Midbrain (tissue), 1 donor: ENCODE data around the gene TBX1.
A peak's percentile ranks its signal among the peaks of the same experiment; 100 is the strongest.
"Not testable (repeated sequence)": the region's sequence is repeated elsewhere in the genome, so short reads cannot be mapped to it uniquely, and the experiment has no call there.

ENCODE experiments used
- DNase-seq: peaks from one replicate; lab custom pipeline; 2025; lab: John Stamatoyannopoulos, UW

The TBX1 gene

DNA sequence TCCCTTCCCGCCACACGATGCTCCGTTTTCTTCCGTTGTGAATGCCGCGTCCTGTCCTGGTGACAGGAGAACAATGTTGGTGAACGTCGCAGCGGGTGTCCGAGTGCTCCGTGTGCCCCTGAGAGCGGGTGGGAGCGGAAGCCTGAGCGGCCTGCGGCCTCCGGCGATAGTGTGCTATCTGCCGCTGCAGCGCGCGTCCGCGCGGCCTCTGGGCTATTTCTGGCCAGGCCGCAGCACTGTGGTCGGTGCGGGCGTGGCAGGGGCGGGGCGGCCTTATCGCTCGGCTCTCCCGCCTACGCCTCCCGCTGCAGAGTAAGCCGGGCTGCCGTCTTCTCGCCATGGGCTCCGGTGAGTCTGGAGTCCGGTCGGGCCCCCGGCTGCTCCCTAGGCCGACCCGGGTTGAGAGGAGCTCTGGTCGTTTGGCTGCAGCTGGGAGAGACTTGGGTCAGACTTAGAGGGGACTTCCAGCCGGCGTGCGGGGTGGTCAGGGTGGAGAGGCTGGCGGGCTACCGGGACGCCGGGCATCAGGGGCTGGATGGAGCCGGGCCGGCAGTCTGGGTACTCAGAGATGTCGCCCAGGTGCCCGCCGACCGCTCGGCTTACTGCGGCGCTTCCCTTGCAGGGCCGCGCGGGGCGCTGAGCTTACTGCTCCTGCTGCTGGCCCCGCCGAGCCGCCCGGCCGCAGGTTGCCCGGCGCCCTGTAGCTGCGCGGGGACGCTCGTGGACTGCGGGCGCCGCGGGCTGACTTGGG lies 37.2 kb upstream of the TBX1 start, which contains the start of gene GP1BB:
TSS of gene GP1BB (plus strand) at position 308 of the 751 bp plus-strand sequence. CDS start at position 339, 31 bp downstream.
- no peak for DNase-seq

DNA sequence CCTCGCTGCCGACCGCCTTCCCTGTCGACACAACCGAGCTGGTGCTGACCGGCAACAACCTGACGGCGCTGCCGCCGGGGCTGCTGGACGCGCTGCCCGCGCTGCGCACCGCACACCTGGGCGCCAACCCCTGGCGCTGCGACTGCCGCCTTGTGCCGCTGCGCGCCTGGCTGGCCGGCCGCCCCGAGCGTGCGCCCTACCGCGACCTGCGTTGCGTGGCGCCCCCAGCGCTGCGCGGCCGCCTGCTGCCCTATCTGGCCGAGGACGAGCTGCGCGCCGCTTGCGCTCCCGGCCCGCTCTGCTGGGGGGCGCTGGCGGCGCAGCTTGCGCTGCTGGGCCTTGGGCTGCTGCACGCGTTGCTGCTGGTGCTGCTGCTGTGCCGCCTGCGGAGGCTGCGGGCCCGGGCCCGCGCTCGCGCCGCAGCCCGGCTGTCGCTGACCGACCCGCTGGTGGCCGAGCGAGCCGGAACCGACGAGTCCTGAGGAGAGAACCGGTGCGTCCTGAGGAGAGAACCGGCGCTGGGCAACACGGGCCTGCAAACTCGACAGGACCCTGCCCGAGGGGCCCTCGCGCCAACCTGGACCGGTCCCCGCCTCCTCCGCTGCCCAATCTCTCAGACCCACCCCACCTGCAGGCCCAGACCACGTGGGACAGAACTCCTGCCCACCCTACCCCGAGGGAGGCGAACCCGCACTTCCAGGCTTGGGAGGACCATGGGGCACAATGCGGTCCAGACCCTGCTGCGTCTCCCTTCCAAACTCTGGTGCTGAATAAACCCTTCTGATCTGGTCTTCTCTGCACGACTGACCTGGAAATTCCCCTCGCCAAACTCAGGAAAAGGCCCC lies 36.4 kb upstream of the TBX1 start:
- no peak for DNase-seq

DNA sequence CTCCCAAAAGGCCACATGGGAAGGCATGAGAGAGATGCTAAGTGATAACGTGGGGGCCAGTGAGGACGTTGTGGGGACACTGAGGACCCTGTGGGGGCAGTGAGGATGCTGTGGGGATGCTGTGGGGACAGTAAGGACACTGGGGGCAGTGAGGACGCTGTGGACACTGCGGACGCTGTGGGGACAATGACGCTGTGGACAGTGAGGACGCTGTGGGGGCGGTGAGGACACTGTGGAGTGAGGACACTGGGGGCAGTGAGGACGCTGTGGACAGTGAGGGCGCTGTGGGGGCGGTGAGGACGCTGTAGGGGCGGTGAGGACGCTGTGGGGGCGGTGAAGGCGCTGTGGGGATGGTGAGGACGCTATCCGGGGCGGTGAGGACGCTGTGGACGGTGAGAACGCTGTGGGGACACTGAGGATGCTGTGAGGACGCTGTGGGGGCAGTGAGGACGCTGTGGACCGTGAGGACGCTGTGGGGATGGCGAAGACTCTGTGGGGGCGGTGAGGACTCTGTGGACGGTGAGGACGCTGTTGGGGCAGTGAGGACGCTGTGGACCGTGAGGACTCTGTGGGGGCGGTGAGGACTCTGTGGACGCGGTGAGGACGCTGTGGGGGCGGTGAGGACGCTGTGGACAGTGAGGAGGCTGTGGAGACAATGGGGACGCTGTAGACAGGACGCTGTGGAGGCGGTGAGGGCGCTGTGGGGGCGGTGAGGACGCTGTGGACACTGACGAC lies 35.5 kb upstream of the TBX1 start:
- DNase-seq = no peak

DNA sequence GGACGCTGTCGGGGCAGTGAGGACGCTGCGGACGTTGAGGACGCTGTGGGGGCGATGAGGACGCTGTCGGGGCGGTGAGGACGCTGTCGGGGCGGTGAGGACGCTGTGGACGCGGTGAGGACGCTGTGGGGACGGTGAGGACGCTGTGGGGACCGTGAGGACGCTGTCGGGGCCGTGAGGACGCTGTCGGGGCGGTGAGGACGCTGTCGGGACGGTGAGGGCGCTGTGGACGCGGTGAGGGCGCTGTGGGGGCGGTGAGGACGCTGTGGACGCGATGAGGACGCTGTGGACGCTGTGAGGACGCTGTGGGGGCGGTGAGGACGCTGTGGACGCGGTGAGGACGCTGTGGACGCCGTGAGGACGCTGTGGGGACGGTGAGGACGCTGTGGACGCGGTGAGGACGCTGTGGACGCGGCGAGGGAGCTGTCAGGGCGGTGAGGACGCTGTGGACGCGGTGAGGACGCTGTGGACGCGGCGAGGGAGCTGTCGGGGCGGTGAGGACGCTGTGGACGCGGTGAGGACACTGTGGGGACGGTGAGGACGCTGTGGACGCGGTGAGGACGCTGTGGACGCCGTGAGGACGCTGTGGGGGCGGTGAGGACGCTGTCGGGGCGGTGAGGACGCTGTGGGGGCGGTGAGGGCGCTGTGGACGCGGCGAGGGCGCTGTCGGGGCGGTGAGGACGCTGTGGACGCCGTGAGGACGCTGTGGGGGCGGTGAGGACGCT lies 34.4 kb upstream of the TBX1 start:
- not testable (repeated sequence) for DNase-seq

DNA sequence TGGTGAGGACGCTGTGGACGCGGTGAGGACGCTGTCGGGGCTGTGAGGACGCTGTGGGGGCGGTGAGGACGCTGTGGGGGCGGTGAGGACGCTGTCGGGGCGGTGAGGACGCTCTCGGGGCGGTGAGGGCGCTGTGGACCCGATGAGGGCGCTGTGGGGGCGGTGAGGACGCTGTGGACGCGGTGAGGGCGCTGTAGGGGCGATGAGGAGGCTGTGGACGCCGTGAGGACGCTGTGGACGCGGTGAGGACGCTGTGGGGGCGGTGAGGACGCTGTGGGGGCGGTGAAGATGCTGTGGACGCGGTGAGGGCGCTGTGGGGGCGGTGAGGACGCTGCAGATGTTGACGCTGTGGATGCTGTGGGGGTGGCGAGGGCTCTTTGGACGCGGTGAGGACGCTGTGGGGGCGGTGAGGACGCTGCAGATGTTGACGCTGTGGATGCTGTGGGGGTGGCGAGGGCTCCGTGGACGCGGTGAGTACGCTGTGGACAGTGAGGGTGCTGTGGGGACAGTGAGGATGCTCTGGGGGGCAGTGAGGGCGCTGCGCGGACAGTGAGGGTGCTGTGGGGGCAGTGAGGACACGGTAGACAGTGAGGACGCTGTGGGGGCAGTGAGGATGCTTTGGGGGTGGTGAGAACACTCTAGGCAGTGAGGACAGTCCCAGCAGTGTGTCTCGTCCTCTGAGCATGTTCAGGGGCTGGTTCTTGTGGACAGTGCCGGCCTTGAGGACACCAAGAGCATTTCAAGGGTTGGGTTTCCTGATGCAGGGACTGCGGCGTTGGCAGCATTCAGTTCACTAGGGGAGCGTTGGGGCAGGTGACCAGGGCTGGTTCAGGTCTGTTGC lies 33.0 kb upstream of the TBX1 start:
- no peak for DNase-seq

DNA sequence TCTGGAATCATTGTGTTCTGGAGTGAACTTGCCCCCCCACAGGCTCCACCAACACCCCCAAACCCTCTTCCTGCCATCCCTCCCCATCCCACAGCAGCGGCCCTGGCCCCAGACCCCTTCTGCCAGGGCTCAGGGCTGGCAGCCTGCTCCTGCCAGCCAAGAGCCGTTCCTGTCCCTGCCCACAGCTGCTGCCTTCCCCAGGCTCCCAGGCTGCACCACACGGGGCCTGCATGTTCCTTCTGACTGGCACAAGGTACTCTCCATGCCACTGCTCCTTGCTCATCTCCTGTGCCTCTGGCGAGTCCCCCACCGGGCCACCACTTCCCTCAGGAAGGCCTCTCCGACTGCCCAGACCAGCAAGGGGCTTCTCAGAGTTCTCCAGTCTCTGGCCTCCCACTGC lies 32.3 kb upstream of the TBX1 start:
- no peak for DNase-seq

DNA sequence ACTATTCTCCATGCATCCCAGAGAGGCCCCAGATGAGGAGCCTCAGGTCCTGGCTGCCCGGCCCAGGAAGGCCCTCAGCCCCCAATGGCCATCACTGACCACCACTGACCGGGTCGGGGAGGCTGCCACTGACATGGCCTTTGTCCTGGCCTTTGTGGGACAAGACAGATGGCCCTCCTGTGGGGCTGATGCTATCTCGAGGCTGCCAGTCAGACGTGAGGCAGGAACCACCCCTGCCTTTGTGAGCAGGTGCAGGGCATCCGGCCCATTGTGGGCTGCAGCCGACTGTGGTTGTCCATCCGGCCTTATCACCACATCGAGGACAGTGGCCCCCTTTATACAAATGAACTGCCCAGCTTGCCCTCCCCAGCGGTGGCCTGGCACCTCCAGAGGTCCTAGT lies 31.7 kb upstream of the TBX1 start:
- DNase-seq = no peak

DNA sequence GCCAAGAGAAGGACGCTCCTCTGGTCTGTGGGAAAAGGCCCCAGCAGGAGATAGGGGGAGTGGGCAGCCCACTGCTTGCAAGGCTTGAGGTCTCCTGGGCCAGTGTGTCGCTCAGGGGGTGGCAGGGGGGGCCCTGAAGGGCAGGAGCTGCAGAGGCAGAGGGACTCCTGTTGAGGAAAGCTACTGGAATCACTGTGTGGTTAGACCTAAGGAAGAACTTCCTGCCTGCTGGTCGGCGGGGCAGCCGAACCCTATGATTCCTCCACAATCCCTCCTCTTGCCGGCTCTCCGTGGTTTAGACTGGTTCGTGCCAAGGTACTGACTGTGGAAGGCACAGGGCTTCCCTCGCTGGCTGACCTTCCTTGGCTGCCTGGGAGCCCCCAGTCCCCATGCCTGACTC lies 31.1 kb upstream of the TBX1 start:
- no peak for DNase-seq

DNA sequence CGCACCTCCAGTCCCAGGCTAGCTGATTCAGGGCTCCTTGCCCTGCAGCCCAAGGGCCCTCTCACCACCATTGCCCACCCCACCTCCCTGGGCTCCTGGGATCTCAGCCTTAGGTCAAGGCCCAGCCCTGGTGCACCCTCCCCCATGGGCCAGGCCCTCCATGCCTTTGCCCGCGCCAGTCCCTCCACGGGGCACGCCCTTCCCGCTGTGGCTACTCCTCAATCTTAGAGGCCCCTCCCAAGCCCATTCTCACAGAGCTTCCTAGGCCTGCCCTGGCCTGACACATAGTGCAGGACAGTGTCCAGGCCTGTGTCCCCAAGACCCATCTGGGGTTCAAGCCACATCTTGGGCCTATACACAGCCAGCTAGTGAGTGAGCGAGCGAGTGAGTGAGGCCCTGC lies 30.4 kb upstream of the TBX1 start:
- no peak for DNase-seq

DNA sequence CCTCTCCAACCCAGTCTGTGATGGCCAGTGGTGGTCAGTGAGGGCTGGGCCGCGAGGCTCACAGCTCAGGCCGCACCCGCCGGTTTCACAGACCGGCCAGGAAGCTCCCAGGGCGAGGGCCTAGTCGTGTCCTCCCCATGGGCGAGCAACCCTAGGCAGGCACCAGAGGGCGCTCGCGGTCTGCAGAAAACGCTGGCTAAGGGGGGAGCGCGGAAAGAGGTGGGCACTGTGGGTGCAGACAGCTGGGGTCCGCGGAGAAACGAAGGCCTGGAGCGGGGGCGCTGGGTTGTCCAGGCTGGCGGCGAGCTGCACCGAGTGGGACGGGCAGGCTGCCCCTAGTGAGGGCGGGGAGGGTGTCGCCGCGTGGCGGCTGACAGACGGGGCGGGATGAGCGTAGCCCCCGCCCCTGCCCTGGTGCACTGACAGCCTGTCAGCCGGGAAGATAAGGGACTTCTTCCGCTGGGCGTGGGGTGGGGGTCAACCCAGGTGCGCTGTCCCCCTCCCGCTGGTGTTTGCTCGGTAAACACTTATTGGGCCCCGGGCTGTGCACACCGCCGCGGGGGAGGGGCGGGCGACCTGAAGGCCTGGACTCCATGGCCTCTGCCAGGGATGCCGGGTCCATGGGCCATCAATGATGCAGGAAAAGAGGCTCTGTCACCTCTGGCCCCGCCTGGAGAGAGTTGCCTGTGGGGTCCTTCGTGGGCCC lies 29.8 kb upstream of the TBX1 start:
- DNase-seq = peak; percentile 84

DNA sequence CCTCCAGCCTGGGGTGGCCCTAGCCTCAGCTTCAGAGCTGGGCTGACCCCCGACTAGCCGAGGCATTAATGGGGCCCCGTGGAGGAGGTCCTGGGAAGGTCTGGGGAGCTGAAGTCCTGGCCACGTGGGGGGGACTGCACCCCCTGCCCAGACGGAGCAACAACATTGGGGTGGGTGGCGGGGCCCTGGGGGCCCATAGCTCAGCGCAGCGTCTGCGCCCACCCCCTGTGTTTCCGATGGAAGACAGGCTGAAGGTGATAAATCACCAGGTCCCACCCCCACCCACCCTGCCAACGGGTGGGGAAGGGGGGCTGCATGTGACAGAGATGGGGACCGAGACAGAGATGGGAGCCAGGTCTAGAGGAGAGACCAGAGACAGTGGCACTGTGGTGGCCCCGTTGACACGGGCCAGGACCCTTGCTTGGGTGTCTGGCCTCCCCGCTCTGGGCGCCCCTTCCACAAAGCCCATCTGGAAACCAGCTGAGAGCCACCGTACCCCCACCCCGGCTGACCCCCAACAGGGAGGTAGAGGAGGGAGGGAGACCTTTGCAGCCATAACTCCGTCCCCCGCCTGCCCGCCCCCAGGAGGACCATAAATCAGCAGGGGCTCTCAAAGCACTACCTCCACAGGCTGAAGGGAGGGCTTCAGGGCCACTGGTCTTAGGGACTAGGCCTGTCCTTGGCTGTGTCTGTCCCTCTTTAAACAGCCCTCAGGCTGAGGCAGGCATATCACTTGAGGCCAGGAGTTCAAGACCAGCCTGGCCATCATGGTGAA lies 29.0 kb upstream of the TBX1 start:
- no peak for DNase-seq

DNA sequence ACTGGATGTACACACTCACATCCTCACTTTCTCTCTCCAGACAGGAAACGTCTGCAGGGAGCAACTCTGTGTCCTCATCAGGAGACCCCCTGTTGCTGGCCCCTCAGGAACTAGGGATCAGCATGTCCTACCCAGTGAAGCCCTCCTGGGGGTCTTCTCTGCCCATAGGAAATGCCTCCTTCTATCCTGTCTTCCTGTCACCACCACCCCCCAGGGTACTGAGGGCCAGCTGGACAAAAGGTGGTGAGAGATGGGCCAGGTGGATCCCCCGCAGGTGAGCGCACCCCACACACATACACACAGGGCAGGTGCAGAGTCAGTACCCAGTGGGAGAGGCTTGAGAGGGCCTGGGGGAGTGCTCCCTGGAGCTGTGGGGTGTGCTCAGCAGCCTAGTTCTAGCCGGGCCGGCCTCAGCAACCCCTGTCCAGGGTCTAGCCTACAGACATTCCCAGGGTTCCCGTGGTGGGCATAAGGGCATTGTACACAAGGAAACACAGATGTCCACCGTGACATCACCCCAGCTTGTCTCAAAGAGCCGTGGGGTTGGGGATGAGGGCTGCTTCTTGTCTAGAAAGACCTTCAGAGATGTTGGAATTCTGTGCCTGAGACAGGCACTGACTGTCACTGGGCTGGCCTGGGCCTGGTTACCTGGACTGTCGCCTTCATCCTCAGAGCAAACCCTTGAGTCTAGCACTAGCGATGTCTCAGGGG lies 28.0 kb upstream of the TBX1 start:
- no peak for DNase-seq

DNA sequence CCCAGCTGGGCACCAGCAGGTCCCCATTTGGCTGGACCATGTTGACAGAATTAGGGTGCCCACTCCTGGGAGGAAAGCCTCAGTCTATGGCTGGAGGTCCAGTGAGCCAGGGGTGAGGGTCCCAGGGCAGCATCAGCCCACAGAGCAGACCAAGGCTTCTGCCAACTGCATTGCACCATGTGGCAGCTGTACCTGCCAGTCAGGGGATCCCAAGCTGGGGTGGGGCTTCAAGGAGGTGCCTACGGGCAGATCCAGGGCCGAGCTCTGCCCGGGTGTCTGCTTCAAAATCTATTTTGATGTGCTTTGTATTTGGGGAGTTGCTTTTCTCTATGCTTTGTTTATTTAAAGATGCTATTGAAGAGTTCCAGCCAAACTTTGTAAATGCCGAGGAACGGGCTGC lies 26.8 kb upstream of the TBX1 start:
- DNase-seq = no peak

DNA sequence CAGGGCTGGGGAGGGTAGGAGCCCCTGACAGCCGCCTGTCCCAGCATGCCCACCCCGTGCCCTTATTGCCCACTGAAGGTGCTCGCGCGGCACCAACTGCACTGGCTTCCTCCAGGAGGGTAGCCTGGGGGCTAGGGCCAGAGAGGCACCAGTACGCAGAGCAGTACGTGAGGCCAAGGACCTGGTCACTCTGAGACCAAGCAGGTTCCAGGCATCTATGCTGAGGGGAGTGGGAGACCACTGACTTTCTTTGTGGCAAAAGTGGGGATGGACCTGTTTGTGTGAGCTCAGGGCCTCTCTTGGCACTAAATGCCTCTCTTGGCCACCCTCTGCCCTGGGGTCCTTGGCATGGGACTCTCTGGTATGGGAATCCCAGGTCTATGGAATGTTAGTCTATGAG lies 26.4 kb upstream of the TBX1 start:
- no peak for DNase-seq

DNA sequence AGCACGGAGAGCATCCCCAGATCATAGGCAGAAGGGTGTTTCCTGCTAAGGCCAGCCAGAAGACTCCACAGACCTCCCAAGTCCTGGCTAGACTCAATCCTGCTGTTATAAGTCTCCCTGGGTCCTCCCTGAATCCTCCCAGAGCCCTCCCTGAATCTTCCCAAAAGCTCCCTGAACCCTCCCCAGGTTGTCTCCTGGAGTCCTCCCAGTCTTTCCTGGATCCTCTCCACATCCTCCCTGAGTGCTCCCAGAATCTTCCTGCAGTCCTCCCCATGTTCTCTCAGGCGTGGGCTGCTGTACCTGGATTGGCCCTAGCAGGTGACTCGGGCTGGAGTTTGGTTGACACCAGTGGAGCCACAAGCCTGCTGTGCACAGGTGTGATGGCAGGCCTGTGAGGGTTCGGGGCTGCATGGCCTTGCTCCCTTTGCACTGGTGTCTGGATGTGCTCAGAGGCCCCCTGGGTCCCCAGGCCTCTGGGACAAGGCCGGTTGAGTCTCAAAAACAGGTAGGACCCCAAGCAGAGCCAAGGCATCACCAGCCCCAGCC lies 25.7 kb upstream of the TBX1 start:
- DNase-seq = no peak

DNA sequence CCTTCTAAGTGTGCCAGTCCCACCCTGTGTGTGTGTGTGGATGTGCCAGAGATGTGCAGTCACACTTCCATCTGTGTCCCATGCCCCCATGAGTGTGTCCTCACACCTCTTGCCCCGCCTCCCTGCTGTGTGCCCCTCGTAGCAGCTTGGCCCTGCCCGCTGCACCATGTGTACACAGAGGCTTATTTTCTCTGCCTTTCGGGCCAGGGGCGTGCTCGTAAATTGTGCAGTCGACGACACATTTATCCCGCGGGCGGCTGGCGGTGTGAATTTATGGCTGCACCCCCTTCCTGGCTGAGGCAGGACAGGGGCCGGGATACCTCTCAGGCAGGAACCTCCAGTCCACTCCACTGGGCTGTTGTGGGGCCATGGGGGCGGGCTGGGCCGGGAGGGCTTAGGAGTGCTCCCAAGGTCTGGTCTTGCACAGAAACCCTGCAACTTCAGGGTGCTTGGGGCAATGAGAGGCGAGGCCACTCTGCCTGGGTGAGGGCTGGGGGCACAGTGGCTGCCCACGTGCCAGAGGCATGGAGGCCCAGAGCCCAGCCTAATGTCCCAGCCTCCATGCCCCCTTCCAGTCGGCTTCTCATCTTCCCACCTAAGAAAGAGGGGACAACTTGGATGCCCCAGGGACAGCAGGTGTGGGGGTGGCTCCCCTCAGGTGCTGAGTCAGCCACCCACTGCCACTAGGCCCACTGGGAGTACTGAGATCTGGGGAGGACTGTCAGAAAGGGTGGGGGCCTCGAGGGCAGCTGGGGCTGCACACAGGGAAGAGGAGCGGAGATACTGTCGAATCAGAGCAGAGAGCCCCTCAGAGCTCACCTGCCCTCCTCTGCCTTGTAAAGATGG lies 24.7 kb upstream of the TBX1 start:
- DNase-seq = no peak

DNA sequence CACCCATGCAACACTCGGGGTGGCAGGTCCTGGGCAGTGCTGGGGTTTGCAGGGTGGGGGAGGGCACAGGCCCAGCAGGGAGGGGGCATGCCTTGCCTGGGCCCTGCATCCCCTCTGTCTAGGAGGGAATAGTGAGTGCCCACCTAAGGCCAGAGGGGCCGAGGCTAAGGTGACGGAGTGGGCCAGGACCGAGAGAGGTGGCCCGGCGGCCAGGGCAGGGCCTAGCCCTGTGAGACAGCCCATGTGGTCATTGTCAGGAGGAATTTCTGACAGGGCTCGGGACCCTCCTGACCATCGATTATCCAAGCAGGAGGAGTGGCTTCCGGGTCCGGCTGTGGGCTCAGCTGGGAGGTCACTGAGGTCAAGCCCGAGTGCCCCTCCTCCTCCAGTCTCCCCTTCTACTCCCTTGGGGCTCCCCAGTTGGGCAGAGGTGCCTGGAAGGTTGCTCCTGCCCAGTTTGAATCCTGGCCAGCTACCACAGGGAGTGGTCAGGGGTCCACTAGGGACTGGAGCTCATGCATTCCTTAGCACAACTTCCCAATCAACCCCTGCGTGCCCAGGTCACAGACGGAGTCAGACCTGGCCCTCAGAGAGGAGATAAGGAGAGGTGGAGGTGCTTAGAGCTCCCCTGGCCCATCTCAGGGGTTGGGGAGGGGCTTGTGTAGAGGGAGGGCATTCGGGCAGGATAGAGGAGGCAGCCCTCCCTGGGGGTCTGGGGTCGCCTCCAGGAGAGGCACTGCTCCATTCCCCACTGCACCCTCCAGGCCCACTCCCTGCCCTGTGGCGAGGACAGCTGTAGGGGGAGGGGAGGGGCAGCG lies 22.5 kb upstream of the TBX1 start:
- no peak for DNase-seq
